GM12878 (cell line): ENCODE measurements around the gene CCDC32. TPM values are rescaled to one million over a fixed set of nuclear protein-coding genes. Genes with fewer than 3 reads are reported as not detected.
A peak's percentile ranks its signal among the peaks of the same experiment; 100 is the strongest.

Experiments used
- BRCA1 ChIP-seq: IDR thresholded peaks from 2 replicates; pipeline ENCODE4 v1.6.1; 2011; ENCODE audit warnings: low read depth, low read length, improper control_type of control experiment
- CEBPB ChIP-seq, 2 experiments: fragments of 150-350 bp in 1 of 2; IDR thresholded peaks; 2 replicates each; pipeline ENCODE4 v1.6.1; 2012 to 2014; ENCODE audit warnings: low read depth in 2 of 2, low read length in 2 of 2, borderline replicate concordance in 1 of 2, inconsistent platforms in 1 of 2
- E2F4 ChIP-seq: IDR thresholded peaks from 2 replicates; pipeline ENCODE4 v1.6.1; 2012; ENCODE audit warnings: low read depth, low read length, improper control_type of control experiment
- EP300 ChIP-seq, 2 experiments: fragments of 150-350 bp in 1 of 2; IDR thresholded peaks; 2 replicates each; pipeline ENCODE4 v1.6.1; 2011 to 2012; ENCODE audit warnings: low read depth in 2 of 2, low read length in 2 of 2, borderline replicate concordance in 1 of 2, improper control_type of control experiment in 1 of 2, inconsistent platforms in 1 of 2; ENCODE audit not compliant: control insufficient read depth in 1 of 2
- FOS ChIP-seq: IDR thresholded peaks from 3 replicates; pipeline ENCODE4 v1.6.1; 2011; ENCODE audit warnings: borderline replicate concordance; ENCODE audit not compliant: insufficient read length; ENCODE audit errors: extremely low read depth
- IKZF1 ChIP-seq: fragments of 450-650 bp; conservative IDR thresholded peaks from 2 replicates; pipeline ENCODE4 v1.6.1; 2017; ENCODE audit warnings: antibody characterized with exemption, mild to moderate bottlenecking
- LARP7 ChIP-seq: fragments of 450-650 bp; IDR thresholded peaks from 2 replicates; pipeline ENCODE4 v1.6.1; 2017; ENCODE audit warnings: mild to moderate bottlenecking
- MEF2A ChIP-seq: IDR thresholded peaks from 2 replicates; pipeline ENCODE4 v1.6.1; 2011; ENCODE audit warnings: low read depth, mild to moderate bottlenecking, low read length, moderate library complexity; ENCODE audit not compliant: insufficient read depth
- MXI1 ChIP-seq: fragments of 150-350 bp; IDR thresholded peaks from 2 replicates; pipeline ENCODE4 v1.6.1; 2011; ENCODE audit warnings: low read depth, mild to moderate bottlenecking, inconsistent platforms, low read length, improper control_type of control experiment
- POLR2A ChIP-seq: IDR thresholded peaks from 2 replicates; pipeline ENCODE4 v1.6.1; 2011; ENCODE audit warnings: low read depth, mild to moderate bottlenecking, low read length
- RFX5 ChIP-seq: IDR thresholded peaks from 2 replicates; pipeline ENCODE4 v1.6.1; 2011; ENCODE audit warnings: low read depth, low read length, improper control_type of control experiment
- SIN3A ChIP-seq: IDR thresholded peaks from 2 replicates; pipeline ENCODE4 v1.6.1; 2012; ENCODE audit warnings: low read depth, low read length, improper control_type of control experiment
- STAT3 ChIP-seq: IDR thresholded peaks from 2 replicates; pipeline ENCODE4 v1.6.1; 2011; ENCODE audit warnings: low read depth, low read length, improper control_type of control experiment
- SUPT20H ChIP-seq: IDR thresholded peaks from 2 replicates; pipeline ENCODE4 v1.6.1; 2011; ENCODE audit warnings: low read depth, mild to moderate bottlenecking, low read length, moderate library complexity, borderline replicate concordance; ENCODE audit not compliant: control insufficient read depth
- ZNF217 ChIP-seq: fragments of 450-650 bp; IDR thresholded peaks from 2 replicates; pipeline ENCODE4 v1.6.1; 2017; ENCODE audit warnings: antibody characterized with exemption, mild to moderate bottlenecking
- ZNF384 ChIP-seq: IDR thresholded peaks from 2 replicates; pipeline ENCODE4 v1.6.1; 2012; ENCODE audit warnings: low read depth, mild to moderate bottlenecking, low read length, improper control_type of control experiment, borderline replicate concordance
- ZNF687 ChIP-seq: fragments of 450-650 bp; IDR thresholded peaks from 2 replicates; pipeline ENCODE4 v1.6.1; 2017; ENCODE audit warnings: mild to moderate bottlenecking, moderate library complexity
- polyA plus RNA-seq, 11 experiments: library from polyadenylated mRNA; depleted of rRNA in 4 of 11; unstranded in 6 of 11; stranded (reverse) in 5 of 11; fragments of >200 nt; fragmentation: Nextera tagmentation in 4 of 11; fragmentation: Illumina TruSeq in 1 of 11; extraction: Ambion mirVana in 4 of 11; extraction: Trizol in 1 of 11; gene quantifications; 1 replicate in 1 of 11; 2 replicates in 10 of 11; pipeline versions ENCODE4 v1.2.1 to v1.2.3, GENCODE V29; 2011 to 2016; ENCODE audit warnings: inconsistent platforms in 2 of 11, missing spikeins in 2 of 11, low read depth in 1 of 11
- total RNA-seq, 4 experiments: library from RNA; depleted of rRNA in 3 of 4; stranded (reverse); fragments of >200 nt in 3 of 4; fragmentation: Illumina TruSeq in 1 of 4; extraction: Trizol in 1 of 4; gene quantifications; 2 replicates each; pipeline versions ENCODE4 v1.2.1 to v1.2.3, GENCODE V29; 2013 to 2021
- TF ChIP-seq, protein P1 (sequence below): fragments of 450-650 bp; IDR thresholded peaks from 2 replicates; pipeline ENCODE4 v1.6.1; 2018; ENCODE audit warnings: borderline replicate concordance, mild to moderate bottlenecking; ENCODE audit not compliant: partially characterized antibody
- TF ChIP-seq, protein P2 (sequence below): IDR thresholded peaks from 2 replicates; pipeline ENCODE4 v1.6.1; 2011; ENCODE audit warnings: low read depth, mild to moderate bottlenecking, low read length, moderate library complexity, borderline replicate concordance; ENCODE audit errors: extremely low read depth

CCDC32 gene
- total and polyA plus RNA-seq, 10 of the 15 experiments (the other 5 are each of a cell fraction or from before 2014, with no cell fraction given) = 30.2 to 74.3 (median 46.5) TPM

DNA sequence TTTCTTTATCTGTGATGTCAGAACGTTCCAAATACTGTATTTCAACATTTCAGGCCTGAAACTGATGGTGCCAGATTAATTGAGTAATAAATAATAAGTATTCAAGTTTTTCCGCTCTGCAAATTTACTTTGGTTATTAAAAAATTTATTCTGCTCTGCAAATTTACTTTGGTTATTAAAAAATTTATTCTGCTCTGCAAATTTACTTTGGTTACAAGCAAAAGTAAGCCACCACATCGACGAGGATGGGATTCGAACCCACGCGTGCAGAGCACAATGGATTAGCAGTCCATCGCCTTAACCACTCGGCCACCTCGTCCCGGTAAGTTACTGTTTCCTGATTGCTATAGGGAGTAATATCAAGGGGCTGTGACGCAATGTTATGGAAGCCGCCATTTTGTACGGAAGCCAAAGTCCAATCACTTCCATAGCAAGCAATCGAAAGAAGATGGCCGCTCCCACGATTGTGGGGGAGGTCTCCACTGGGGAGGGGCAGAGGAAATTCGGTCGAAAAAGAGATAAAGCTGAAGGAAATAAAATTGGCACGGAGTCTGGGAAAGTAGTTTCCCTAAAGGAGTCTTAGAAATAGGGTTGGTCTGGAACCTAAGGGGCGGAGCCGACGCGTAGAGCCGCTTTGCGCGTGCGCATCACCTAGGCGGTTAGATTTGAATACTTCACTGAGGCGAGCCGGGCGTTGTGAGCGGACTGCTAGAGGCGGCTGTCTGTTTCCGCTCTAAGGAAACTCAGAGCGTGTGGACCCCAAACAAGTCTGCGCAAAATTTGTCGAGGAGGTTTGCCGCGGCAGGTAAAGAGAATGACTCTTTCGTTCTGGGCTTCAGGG, 29.0 kb upstream of the CCDC32 start, which contains the start of gene KNL1 (continued):
- TF ChIP-seq ZNF384 = no peak
- no peak for TF ChIP-seq ZNF217
- TF ChIP-seq SIN3A = peak; percentile 100
- TF ChIP-seq, protein P1, sequence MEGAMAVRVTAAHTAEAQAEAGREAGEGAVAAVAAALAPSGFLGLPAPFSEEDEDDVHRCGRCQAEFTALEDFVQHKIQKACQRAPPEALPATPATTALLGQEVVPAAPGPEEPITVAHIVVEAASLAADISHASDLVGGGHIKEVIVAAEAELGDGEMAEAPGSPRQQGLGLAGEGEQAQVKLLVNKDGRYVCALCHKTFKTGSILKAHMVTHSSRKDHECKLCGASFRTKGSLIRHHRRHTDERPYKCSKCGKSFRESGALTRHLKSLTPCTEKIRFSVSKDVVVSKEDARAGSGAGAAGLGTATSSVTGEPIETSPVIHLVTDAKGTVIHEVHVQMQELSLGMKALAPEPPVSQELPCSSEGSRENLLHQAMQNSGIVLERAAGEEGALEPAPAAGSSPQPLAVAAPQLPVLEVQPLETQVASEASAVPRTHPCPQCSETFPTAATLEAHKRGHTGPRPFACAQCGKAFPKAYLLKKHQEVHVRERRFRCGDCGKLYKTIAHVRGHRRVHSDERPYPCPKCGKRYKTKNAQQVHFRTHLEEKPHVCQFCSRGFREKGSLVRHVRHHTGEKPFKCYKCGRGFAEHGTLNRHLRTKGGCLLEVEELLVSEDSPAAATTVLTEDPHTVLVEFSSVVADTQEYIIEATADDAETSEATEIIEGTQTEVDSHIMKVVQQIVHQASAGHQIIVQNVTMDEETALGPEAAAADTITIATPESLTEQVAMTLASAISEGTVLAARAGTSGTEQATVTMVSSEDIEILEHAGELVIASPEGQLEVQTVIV = peak; percentile 29
- peak; percentile 68 for TF ChIP-seq POLR2A
- no peak for TF ChIP-seq SUPT20H
- no peak for TF ChIP-seq ZNF687
- peak; percentile 50; the same call in 1 of the 2 replicates for TF ChIP-seq IKZF1
- TF ChIP-seq EP300 (IDR thresholded peaks at IDR 0.05; ENCODE audit: borderline replicate concordance in 1 of 2, control insufficient read depth in 1 of 2, low read depth in 2 of 2, low read length in 2 of 2) = peak in 1 of 2 experiments; percentile 83; a peak in 1 of 4 replicates
- TF ChIP-seq FOS = no peak
- peak; percentile 98 for TF ChIP-seq E2F4
- TF ChIP-seq LARP7 = no peak; the same call in 1 of the 2 replicates
- TF ChIP-seq BRCA1 = no peak
- TF ChIP-seq, protein P2, sequence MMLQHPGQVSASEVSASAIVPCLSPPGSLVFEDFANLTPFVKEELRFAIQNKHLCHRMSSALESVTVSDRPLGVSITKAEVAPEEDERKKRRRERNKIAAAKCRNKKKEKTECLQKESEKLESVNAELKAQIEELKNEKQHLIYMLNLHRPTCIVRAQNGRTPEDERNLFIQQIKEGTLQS = no peak
- peak; percentile 93 for TF ChIP-seq MXI1
- peak; percentile 64; the same call in 1 of the 2 replicates for TF ChIP-seq MEF2A
- TF ChIP-seq RFX5 = no peak
- TF ChIP-seq CEBPB (IDR thresholded peaks at IDR 0.05; ENCODE audit: borderline replicate concordance in 1 of 2, low read depth in 2 of 2, low read length in 2 of 2) = peak; percentile 86 to 94
- TF ChIP-seq STAT3 = no peak
